IPS DF 19.7 (cell line): Measurements from ENCODE around the gene PPCDC.
"Not testable (repeated sequence)": the region's sequence is repeated elsewhere in the genome, so short reads cannot be mapped to it uniquely, and the experiment has no call there.

Experiments used
- DNase-seq: peaks from one replicate; pipeline ENCODE4 v3.0.0-alpha.2; 2013; ENCODE audit warnings: low read depth, low spot score

The PPCDC gene

GRCh38 chr15:75067123-75067830, 43.9 kb downstream of the PPCDC start:
- DNase-seq = no peak

- DNase-seq = no peak
Observed at GRCh38 chr15:75068748-75069147, 45.4 kb downstream of the PPCDC start.

- DNase-seq = no peak
Observed at GRCh38 chr15:75069301-75069925, 46.0 kb downstream of the PPCDC start.

DNA sequence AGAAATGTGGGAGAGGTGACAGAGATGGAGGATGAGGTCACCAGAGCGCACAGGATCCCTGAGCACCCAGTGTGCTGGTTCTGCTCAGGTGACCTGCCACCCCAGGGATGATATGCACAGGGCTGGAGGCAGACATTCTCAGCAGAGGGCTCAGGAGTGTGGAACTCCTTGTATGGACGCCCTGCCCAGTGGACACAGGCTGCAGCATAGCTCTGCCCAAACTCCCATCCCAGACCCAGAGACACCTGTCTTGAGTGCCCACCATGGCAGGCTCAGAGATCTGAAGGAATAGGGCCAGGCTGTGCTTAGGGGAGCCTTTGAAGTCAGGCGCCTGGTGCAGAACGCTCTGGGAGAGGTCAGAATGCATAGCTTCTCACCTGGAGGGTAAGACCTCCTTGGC, 47.3 kb downstream of the PPCDC start:
- DNase-seq = no peak

- DNase-seq = no peak
Observed at GRCh38 chr15:75073197-75073596, 49.8 kb downstream of the PPCDC start.

GRCh38 chr15:75076277-75076676, 52.9 kb downstream of the PPCDC start:
- DNase-seq = no peak

DNA sequence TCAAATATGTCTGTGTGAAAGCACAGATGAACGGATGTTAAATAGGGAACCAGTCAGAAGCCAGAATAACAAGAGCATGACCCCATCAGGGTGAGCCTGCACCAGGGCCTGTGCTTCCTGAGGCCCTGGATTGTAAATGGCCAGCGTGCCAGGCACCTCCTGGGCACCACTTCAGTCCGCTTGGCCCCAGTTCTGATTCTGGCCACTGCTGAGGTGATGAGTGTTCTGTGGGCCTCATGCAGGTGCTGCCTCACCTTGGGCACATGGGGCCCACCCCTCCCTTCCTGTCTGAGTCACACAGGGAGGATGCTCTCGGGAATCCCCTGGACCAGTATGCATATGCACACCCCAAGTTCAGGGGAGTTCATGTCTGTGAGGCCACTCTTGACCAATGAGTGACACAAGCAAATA, 54.2 kb downstream of the PPCDC start:
- DNase-seq = not testable (repeated sequence)

- DNase-seq = no peak
Observed at GRCh38 chr15:75081150-75081549, 57.8 kb downstream of the PPCDC start.

DNA sequence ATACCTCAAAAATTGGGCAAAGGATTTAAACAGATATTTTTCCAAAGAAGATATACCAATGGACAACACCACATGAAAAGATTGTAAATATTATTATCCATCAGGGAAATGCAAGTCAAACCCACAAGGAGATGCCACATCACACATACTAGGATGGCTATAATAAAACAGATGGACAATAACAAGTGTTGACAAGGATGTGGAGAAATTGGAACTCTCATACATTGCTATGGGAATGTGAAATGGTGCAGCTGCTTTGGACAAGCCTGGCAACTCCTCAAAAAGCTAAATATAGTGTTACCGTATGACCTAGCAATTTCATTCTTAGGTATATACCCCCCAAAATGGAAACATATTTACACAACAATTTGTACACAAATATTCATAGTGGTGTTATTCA, 59.3 kb downstream of the PPCDC start:
- DNase-seq = no peak

GRCh38 chr15:75085708-75086107, 62.3 kb downstream of the PPCDC start:
- not testable (repeated sequence) for DNase-seq

DNA sequence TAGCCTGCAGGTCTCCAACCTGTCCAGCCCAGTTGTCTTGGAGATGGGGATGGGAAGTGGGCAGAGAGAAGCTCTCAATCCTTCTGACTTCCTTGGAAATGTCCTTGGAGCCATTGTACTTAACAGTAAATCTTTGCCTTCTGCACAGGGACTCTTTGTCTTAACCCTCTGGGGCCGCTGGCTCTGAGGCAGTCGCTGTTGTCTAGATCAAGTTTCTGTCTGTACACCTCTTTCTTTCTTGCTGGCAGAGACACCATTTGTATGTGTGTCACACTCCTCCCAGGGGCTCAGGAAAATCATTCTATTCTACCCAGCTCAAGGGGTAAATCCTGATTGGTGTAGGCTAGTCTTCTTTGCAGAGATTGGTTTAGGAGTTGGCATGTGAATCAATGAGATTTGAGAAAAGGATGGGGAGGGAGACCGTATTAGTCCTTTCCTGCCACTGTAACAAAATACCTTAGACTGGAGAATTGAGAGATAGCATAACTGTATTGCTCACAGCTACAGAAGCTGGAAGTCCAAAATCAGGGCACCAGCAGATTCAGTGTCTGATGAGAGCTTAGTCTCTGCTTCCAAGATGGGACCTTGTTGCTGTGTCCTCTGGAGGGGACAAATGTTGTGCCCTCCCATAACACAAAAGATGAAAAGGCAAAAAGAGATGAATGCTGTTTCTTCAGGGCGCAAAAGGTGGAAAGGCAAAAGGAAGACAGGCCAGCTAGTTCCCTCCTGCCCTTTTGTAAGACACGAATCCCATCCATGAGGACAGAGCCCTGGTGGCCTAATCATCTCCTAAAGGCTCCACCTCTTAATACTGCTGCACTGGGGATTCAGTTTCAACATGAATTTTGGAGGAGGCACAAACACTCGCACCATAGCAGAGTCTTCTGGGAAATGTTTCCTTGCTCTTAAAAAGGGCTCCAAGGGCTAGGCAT, 66.3 kb downstream of the PPCDC start:
- no peak for DNase-seq

DNA sequence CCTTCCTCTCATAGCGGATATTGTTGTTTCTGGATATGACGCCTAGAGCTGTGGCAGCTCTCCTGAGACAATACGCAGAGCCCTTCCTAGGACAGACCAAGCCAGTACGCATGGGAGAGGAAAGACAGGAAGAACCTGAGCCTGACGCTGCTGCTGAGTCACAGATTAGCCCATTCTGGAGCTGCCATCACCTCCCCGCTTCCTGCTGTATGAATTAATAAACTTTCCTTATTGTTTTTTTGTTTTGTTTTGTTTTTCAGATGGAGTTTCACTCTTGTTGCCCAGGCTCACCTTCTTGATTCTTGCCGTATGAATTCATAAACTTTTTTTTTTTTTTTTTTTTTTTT, 67.0 kb downstream of the PPCDC start:
- DNase-seq = no peak

- no peak for DNase-seq
Observed at GRCh38 chr15:75091814-75092213, 68.4 kb downstream of the PPCDC start.

DNA sequence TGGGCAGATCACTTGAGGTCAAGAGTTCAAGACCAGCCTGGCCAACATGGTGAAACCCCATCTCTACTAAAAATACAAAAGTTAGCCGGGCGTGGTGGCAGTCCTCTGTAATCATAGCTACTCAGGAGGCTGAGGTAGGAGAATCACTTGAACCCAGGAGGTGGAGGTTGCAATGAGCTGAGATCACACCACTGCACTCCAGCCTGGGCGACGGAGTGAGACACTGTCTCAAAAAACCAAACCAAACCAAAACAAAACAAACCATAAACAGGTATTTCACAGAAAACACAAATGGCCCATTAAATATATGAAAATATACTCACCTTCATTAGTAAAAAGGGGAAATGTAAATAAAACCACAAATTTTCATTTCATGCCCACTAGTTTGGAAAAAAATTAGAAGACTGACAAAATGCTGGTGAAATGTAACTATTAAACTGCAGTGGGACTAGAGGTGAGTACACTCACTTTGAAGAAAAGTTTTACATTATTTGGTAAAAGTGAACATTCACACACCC, 71.6 kb downstream of the PPCDC start:
- DNase-seq = not testable (repeated sequence)

- DNase-seq = no peak
Observed at GRCh38 chr15:75095594-75095993, 72.2 kb downstream of the PPCDC start.

GRCh38 chr15:75097939-75098338, 74.5 kb downstream of the PPCDC start:
- DNase-seq = no peak

DNA sequence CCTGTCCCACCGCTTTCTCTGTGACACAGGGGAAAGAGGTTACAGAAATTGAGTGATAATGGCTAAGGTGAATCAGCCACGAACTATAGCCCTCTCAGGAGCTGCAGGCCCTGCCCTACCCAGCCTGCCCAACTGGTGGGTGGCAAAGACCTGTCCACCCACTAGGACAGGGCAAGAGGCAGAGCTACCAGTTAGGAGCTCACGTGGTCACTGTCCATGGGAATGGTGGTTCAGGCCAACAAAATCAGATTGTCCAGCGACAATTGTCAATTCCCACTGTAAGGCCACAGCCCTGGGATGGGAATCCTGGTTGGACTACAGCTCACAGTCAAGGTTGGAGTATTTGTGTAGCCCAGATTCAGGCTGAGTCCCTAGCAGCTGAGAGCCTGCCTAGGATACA, 75.0 kb downstream of the PPCDC start:
- DNase-seq = no peak
